HG03342 (cell line): Measurements from ENCODE around the gene HSD17B7.
"Not testable (repeated sequence)": the region's sequence is repeated elsewhere in the genome, so short reads cannot be mapped to it uniquely, and the experiment has no call there.

Source experiments
- ATAC-seq: cut with Tn5 transposase; IDR thresholded peaks from one replicate; pipeline ENCODE4 v1.9.1; 2021; ENCODE audit warnings: mild to moderate bottlenecking, moderate library complexity; ENCODE audit not compliant: unreplicated experiment

The HSD17B7 gene

DNA sequence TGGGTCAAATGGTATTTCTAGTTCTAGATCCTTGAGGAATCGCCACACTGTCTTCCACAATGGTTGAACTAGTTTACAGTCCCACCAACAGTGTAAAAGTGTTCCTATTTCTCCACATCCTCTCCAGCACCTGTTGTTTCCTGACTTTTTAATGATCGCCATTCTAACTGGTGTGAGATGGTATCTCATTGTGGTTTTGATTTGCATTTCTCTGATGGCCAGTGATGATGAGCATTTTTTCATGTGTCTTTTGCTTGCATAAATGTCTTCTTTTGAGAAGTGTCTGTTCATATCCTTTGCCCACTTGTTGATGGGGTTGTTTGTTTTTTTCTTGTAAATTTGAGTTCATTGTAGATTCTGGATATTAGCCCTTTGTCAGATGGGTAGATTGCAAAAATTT is 17.0 kb downstream of the HSD17B7 start:
- not testable (repeated sequence) for ATAC-seq

DNA sequence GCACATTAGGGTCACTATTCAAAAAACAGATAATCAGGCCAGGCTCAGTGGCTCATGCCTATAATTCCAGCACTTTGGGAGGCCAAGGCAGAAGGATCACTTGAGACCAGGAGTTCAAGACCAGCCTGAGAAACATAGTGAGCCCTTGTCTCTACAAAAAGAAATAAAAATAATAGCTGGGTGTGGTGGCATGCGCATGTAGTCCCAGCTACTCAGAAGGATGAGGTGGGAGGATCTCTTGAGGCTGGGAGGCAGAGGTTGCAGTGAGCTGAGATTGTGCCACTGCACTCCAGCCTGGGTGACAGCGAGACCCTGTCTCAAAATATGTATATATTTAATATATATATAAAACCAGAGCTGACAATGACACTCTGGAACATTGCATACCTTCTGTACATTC is 21.9 kb downstream of the HSD17B7 start:
- not testable (repeated sequence) for ATAC-seq

DNA sequence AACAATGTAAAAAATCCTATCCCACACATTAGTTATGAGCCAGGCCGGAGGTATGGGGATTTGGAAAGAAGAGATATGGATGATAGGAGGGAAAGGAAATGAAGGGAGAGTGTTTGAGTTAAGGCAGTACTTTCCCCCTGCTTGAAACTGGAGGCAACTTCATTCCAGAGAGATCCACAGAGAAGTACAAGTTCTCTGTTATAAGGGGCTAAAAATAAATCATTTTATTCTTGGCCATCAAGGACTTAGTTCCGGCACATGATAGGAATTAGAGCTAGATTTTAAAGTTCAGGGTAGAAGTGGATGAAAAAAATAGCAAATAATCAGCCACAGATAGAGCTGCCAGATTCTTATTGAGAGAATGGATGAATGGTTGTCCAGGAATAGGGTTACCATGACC is 27.6 kb downstream of the HSD17B7 start:
- not testable (repeated sequence) for ATAC-seq

- not testable (repeated sequence) for ATAC-seq
Measured at GRCh38 chr1:162818666-162819065, 28.2 kb downstream of the HSD17B7 start.

DNA sequence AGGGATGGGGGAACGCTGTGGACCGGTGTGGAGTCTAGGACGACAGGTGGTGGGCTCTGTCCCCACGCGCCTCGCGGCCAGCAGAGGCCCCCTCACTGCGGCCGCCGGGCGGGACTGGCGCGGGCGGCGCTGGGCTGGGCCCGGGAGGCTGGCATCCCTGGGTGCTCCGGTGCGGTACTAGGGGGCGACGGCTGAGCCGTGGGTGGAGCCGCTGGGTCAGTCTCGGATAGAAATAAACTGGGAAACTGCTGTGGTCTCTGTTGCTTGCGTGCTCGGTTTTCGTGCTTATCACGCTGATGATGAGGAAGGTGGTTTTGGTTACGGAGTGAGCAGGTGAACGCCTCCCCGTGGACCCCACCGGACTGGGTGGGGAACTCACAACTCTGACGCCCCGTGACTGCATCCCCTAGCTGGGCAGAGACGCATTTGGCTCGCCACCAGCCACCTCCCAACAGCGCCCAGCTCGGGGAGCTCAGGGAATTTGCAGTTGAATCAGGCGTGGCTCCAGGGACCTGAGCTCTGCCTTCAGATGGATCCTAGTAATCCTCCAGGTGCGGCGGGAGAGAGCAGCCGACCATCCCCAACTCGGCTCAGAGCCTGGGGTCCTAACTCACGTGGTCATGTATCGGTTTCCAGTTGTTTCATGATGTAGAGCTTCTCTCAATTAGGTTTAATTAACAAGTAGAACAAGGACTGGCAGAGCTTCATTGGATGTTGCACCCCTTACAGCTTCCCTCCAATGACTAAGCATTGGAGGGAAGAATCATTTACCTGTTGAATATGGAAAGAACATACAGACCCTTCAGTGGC is 32.1 kb downstream of the HSD17B7 start:
- no peak for ATAC-seq

- ATAC-seq: no peak
Measured at GRCh38 chr1:162823231-162823630, 32.7 kb downstream of the HSD17B7 start.

GRCh38 chr1:162823771-162824525 is 33.4 kb downstream of the HSD17B7 start:
- ATAC-seq: no peak

DNA sequence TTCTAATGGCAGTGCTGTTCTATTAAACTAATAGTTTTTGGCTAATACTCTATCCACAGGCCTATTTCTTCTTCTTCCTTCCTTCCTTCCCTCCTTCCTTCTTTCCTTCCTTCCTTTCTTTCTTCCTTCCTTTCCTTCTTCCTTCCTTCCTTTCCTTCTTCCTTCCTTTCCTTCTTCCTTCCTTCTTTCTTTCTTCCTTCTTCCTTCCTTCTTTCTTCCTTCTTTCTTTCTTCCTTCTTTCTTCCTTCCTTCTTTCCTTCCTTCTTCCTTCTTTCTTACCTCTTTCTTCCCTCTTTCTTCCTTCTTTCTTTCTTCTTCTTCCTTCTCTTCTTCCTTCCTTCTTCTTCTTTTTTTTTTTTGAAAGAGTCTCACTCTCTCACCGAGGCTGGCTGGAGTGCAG is 38.8 kb downstream of the HSD17B7 start:
- ATAC-seq: no peak

DNA sequence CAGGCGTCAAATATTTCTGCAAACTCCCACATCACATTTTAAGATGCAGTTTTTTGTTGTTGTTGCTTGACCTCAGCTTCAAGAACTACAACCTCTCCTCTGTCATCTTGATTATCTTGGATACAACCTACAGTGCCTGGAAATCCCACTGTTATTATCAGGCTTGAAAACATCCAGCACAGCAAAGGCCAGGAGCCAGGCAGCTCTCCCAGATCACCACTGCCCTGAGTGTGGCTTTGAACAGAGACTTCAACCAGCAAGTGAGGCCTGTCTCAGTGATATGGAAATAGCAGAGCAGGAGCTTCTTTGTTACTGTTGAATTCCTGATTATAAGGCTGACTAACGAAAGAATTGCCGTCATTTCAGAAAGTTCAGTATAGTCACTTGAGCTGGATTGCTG is 42.0 kb downstream of the HSD17B7 start:
- ATAC-seq: no peak

DNA sequence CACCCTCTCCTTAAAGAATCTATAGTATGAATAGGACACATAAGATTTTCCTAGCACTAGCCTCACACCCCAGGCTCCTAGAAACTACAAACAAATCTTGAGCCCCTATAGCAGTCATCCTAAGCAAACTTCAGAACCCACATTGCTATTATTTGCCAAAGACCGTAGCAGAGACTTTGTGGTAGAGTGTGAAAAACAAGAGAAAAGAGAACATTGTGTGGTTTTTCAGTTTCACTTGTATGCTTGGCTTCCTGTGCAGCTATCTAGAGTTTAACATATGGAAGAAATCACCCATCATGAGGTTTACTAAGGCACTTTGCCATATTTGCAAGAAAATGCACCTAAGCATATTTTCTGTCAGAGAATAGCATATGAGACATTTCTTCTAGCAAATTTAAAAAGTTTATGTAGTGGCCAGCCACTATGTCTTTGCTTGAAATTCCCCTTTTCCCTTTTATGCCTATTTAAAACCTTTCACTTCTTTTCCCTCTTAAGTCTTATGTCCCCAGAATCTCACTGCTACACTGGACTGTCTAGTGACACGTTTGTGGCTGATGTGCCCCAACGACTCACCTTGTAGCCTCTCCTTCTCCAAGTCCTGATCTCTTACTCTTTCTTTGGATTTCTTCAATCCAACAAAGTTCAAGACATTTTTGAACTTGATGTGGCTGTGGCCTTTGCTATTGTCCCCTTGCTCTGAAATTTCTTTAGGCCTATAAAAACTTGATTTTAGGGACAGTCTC is 44.8 kb downstream of the HSD17B7 start:
- peak; percentile 86 for ATAC-seq

DNA sequence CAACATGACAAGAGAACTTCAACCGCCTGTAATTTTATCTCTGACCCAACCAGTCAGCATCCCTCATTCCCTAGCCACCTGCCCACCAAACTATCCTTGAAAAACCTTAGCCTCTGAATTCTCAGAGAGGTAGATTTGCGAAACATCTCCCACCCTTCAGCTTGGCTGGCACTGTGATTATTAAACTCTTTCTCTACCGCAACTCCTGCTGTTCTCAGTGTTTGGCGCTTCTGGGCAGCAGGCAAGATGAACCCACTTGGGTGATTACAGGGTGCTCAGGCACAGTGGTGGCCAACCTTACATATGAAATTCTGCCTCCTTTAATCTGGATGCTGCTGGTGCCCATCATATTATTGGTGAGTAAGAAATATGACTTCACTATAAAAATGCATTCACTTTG is 48.4 kb downstream of the HSD17B7 start:
- no peak for ATAC-seq

DNA sequence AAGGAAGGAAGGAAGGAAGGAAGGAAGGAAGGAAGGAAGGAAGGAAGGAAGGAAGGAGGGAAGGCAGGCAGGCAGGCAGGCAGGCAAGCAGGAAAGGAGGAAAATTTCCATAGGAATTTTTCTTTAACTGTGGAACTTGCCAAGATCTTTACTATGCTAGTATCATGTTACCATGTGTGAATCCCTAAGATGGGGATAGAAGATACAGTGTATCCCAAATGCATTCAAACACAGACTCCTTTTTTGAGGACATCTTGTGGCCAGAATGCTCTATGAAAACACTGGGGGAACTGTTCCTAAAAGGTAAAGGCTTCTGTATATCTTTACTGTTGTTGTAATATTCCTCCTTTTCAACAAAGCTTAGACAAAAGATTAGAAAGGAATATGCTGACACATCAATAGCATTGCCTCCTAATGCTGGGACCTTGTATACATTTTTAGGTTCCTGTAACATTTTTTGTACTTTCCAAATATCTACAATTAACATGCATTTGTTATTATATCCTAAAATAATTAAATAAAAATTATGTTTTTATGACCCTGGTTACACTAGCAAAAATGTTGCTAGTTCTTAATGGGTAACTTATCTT is 49.8 kb downstream of the HSD17B7 start:
- ATAC-seq: no peak

DNA sequence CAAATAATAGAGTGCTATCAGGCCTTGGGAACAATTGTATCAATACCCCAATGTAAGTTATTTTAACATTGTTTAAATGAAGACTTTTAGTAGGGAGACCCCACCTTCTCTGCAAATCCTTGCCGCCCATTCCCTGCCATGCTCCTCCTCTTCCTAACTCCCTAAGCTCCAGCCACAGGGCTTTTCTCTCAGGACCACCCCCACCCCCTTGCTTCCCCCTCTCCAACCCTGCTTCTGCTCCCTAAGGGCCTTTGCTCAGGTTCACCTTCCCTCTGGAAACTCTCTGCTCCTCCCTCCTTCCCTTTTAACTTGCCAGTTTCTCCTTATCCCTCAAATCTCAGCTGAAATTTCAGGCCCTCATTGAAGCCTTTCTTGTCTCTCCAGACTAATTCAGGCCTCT is 53.7 kb downstream of the HSD17B7 start:
- no peak for ATAC-seq

GRCh38 chr1:162846256-162847212 is 56.0 kb downstream of the HSD17B7 start:
- ATAC-seq: no peak

DNA sequence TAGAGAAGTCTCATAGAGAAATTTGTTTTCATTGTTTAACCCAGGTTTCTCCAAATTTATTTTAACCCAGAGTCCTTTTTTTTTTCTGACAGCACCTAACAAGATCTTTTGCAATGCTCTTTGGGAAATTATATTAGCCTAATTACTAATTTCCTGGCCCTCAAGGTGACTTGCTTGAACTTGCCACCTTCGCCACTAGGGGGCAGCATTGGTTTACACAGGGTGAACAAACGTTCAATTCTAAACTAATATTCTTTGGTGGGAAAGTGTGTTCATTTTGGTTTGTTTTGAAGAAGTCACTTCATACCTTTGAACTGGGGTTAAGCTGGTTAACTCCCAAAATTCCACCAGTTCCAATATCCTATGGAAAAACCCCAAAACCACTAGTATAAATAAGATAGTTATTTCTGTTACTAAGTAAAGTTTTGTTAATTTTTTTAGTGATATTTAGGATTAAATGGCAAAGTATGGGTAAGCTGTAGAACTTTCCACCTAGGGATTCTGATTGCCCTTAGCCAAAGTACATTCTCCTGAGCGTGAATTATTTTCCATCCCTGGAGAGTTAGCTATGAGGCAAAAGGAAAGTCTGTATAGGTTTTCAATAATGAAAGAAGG is 57.4 kb downstream of the HSD17B7 start:
- no peak for ATAC-seq

- no peak for ATAC-seq
Measured at GRCh38 chr1:162849711-162850110, 59.2 kb downstream of the HSD17B7 start.

DNA sequence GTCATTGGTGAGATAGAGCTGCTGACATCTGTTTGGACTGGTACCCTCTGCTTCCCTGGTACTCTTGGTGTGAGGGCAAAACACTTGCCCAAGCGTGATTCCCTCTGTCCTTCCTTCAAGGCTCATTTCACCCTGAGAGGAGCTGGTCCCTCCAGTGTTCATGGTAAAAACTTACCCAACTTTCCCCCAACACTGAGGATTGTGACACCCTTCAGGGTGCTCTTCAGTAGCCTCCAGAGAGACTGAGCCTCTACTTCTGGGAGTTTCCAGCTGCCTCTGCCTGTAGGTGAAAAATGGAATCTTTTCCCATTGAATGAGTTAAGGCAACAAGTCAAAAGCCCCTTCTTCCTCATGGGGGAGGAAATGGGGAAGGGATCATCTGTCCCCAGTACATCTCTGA is 60.8 kb downstream of the HSD17B7 start:
- ATAC-seq: no peak

- peak; percentile 78 for ATAC-seq
Measured at GRCh38 chr1:162854245-162854882, 63.9 kb downstream of the HSD17B7 start.
